NCI-H748 treated with DMSO at 0.1 percent for 48 hours (cell line): ENCODE measurements around the gene MBLAC1.

Source experiments
- DNase-seq: peaks from one replicate; lab custom pipeline; 2025; lab: John Stamatoyannopoulos, UW

The MBLAC1 gene

GRCh38 chr7:100173806-100174495, 47.2 kb downstream of the MBLAC1 start:
- no peak for DNase-seq

DNA sequence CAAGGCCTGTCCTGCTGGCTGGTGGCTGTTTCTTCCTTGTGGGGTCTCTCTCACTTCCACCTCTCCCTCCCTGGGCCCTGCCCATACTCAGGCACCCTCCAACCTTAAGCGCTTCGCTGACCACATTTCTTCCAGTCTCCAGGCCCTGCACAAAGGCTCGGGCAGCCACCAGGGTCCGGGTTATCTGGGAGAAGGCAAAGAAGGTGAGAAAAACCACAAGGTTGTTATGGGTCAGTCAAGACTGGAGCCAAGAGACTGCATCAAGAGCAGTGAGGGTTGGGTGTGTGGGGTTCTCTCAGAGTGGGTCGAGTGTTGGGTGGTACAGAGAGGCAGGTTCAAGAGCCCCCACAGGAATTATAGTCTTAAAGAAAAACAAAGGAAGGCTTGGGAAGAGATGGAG, 47.8 kb downstream of the MBLAC1 start:
- no peak for DNase-seq

DNA sequence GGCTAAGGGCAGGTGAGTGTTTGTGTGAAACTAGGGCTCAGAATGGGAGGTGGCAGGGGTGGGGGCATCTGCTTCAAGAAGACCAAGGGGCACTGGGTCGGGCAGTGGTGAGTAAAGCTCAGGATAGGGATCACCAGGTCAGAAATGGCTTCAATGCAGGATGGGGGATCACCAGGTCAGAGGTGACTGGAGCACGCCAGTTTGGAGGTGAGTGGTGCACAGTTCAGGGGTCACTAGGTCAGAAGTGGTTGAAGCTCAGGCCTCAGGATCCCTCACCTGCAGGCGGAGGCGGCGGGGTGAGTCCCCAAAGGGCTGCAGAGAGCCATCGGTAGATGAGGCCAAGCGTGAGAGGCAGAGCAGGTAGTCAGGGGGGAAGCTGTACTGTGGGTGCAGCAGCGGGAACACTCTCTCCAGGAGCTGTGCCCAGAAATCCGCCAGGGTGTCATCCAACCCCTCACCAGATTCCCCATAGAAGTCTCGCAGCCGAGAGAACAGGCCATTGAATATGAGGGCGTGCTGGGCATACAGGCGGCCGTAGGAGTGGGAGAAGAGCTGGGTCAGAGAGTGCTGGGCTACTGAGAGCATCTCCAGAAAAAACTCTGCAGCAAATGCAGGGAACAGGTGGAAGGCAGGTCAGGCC, 48.6 kb downstream of the MBLAC1 start:
- no peak for DNase-seq

- no peak for DNase-seq
Measured at GRCh38 chr7:100176096-100177044, 49.6 kb downstream of the MBLAC1 start.

GRCh38 chr7:100177045-100178001, 50.6 kb downstream of the MBLAC1 start, which contains the start of the genes GPC2 and STAG3:
GPC2 (minus strand) TSS chr7:100177381; CDS start chr7:100177199, 182 bp downstream.
STAG3 (plus strand) TSS chr7:100177918; CDS start chr7:100180557, 2,639 bp downstream.
- peak; percentile 92 for DNase-seq
